Medulla oblongata (tissue), 1 donor: ENCODE results near the gene CST3.
"Not testable (repeated sequence)": the region's sequence is repeated elsewhere in the genome, so short reads cannot be mapped to it uniquely, and the experiment has no call there.

Experiments used
- DNase-seq: peaks from one replicate; pipeline ENCODE4 v3.0.0-alpha.2; 2015; ENCODE audit errors: extremely low spot score

The CST3 gene

DNA sequence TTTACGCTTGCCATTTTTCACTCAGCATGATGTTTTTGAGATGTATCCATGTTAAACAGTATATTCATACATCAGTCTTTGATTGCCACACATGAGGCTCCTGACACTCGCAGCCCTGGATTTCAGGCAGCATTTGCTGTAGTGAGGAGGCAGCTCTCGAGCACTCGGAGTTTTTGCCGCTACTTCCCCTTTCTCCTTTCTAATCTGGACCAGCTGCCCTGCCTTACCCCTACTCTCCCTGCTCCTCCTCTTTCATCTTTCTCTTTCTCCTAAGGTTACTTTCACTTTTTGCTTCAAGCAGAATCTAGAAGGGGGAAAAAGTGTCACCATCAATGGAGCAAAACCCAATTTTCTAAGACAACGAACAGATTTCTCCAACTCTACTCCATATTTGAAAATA, 5.9 kb upstream of the CST3 start:
- DNase-seq, result peak; percentile 48

DNA sequence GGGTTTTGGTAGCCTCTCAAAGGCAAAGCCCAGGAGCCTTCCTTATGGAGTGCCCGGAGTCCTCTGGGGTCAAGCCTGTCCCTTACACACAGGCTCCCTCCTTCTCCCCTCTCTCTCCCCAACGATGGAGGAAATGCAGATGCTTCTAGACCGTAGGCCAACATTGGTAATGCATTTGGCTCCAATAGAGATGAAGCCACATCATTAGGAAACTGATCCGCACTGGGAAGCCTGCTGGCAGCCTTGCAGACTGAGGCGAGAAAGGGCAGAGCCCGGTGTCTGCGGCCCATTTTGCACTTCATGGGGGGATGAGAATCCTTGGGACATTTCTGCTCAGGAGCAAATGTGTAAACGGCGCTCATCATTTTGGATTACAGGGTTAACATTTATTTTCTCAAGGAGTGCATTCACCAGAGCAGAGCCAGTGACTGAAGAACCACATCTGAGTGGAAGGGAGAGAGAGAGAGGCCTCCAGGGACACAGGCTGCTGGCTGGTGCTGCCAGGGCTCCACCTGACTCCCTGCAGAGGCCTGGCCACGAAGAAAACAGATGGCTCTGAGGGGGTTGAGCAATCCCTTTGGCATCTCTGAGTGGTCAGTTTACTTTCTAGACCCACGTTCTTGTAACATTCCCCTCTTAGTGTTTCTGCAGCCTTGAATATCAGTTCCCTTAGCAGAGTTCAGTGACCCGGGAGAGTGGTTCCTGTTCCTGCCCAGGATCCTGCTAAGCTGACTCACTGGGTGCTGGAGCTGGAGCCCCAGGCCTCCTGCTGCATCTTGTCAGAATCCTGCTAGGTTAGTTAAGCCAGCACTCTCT, 4.4 kb upstream of the CST3 start:
- peak; percentile 54 for DNase-seq

DNA sequence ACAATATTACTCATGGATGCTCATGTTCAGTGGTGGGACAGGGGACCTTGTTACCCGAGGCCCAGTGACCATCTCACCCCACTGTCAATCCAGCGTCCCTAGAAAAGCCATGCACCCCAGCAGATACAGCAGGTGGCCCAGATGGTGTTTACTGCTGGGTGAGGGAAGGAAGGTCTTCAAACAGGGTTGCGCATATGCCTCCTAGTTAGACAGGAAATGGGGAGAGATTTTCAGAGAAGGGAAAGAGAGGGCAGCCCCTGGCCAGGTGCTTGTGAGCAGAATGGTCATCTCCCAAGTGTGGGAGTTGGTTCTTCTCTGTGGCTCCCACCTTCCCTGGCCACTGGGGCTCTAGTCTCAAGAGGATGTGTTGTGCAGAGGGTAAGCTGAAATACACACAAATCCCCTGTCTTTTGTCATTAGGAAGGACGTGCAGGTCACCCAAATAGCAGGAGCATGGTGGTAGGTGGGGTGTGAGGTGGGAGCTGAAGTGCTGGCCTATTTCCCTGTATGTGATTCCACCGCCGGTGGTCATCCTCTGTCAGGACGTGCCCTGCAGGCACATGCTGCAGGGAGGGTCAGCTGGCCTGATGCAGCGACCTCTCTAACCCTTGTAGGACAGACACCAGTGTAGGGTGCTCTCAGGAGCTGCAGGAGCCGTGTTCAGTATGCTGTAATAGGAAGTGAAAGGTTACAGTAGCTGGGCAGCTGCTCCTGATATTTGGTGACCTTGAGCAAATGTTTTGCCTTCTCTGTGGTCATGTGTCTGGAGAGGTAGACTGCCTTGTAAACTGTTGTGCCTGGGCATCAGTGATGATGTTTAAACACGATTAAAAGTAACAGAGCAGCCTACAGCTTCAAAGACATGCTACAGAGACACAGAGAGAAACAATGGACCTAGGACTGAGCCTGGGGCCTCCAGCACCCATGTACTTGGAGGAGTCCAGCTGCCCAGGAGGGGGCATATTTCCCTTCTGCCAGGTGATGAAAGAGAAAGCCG, 3.2 kb upstream of the CST3 start:
- no peak for DNase-seq

DNA sequence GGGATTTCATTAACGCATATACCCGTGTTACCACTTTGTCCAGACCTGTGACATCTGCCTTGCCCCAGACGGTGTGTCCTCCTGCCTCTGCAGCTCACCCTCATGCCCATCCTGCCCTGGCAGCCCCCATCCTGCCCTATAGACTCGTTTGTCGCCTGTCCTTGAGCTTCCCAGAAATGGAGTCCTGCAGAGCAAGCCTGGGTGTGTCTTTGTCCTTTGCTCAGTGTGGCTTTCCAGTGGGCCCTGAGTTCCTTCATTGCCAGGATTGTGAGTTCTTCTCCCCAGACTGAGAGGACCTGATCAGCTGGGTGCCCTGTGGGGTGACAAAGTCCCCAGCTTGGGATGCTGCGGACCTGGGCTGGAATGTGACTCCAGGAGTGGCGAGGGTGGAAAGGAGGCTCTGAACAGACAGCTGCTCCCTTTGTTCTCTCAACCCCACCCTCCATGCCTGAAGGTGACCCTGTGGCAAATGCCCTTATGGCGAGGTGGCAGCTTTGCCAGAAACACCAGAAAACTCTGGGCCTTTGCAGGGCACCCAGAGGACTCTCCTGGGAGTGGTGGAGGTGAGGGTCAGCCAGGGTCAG, 2.4 kb upstream of the CST3 start:
- no peak for DNase-seq

DNA sequence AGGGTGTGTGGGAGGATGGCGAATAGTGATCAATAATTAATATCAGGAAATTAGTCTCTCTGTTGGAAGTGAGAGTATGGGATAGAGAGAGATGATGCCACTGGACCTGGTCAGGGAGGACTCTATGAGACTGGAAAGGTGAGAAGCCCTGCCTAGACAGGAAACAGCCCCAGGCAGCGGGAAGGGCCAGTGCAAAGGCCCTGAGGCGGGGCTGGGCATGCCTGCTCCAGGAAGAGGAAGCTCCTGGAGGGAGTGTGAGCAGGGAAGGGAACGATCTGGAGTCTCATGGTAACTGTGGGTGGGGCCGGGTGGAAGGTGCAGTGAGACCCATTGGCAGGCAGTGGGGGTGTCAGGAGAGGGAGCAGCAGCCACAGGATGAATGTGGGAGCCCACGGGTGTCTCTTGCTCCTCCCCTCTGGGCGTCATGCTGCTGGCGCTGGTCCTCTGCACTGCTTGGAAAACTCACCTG, 1.8 kb upstream of the CST3 start:
- no peak for DNase-seq

DNA sequence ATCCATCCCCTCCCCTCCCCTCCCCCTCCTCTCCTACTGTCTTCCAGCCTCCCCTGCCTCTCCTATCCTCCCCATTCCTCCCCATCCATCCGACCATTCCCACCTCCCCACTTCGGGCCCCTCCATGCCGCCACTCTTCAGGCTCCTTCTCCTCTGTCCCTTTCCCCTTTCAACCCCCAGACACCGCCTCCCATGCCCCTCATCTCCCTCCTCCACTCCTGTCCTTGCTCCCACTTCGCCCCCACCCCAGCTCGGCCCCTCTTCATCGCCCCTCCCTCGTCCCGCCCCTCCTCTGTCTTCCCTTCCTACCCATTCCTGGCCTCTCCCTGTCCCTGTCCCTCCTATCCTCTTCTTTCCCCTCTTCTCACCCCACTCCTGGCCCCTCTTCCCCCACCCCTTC, 554 bp upstream of the CST3 start:
- DNase-seq, result no peak

DNA sequence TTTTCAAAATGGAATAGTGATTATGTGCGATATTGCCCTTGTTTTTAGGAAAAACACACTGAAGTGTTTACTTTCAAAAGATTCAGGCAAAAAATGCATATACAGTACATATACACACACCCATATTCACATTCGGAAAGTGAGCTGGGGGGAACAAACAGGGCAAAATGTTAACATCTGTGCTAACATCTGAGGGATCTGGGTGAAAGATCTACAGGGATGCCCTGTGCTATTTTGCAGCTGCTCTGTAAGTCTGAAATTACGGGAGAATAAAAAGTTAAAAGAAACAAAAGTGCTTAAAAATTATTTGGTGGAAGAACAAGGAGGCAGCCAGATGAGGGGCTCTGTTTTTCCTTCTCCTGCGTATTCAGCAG, 860 bp downstream of the CST3 start:
- no peak for DNase-seq

DNA sequence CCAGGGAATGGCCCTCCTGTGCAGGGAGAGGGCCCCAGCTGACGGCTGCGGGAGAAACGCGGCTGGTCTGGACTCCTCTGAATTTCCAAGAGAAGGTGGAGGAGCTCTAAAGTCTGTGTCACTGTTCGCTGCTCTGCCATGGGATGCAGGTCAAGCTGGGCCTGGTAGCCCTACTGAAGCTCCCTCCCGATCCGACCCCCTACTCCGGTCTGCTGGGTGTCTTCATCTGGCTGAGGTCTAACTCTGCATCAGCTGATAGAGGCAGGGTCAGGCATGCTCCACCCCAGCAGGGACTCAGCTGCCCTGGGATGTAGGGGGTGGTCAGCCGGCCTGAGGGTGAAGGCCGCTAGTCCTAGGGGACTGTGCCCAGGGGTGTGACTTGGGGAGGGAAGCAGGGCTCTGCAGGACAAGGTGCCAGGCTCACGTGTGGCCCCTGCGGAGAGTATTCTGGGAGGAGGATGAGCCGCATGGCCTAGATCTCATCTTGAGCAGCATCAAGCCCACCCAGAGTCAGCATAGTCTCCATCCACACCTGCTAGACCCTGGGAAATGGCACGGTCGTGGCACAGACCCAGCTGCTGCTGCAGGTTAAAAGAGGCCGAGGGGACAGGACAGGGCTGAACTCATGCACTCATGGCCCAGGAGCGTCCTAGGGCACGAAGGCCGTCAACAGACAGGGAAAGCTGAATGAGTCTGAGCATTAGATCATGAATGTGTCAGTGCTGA, 1.4 kb downstream of the CST3 start:
- DNase-seq, result no peak

DNA sequence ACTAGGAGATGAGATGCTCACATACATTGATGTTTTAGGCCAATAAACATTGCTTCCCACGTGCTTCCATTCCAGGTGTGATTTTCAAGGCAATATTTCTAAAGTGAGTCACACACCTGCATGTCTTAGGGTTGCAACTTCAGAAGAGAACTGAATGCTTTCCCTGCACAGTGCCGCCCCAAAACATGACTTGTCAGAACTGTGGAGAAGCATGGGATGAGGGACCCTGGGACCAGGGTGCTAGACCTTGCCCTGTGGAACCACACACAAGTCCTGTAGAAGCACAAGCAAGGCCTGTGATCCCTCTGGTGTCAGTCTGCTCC, 2.0 kb downstream of the CST3 start:
- not testable (repeated sequence) for DNase-seq

DNA sequence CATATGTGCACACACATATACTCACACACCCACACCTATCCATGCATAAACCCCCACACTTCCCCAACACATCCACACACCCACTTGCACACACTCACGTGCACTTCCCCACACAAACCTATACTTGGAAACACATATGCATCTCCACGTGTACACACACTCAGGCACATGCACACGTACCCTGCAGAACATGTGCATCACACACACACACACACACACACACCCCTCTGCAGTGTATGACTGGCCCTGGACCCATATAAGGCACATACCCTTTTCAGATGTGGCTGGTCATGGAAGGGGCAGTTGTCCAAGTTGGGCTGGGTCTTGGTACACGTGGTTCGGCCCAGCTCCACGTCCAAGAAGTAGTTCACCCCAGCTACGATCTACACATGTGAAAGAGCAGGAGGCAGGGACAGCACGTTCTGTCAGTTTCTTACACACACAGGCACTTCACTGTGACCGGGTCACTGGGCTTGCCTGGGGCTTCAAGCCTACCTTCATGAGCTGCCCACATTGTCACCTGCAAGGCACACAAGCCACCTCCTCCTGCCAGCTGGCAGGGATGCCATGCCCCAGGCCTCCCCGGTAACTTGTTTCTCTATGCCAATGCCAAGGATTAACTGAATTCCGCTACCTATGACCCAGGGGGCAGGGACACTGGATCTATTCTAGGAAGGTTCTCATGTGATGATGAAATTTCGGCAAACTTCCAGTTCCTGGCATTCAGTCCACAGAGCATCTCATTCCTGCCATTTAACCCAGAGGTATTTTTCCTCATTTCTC, 2.6 kb downstream of the CST3 start:
- no peak for DNase-seq

DNA sequence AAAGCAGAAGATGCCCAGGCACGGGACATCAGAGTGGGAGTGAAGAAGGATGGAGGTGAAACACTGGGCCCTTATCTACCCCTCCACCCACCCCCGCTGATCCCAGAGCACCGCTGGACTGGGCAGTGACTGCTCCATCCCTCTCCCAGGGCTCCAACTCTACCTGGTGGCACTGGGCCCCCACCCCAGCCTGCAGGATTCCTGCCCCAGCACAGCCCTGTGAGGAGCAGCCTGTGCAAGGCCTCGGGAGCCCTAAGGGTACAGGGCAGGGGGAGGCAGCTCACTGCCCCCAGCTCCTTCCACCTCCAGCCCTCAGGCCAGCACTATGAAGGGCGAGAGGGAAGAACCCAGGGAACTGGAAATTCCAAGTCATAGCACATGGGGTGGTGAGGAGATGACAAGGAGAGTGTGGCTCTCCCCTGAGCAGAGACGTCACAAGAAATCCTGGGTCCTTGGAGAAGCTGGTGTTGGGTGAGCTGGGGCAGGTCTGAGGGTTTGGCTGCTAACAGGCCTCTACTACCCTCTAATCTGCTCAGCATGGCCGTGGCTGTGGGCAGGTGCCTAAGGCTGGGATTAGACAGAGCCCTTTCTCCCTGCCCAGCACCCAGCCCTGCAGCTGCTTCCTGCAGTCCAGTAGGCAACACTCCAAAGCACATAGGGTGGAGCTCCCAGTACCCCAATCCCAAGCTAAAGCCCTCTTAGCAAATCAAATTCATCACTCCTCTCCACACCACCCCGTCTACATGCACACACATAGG, 3.5 kb downstream of the CST3 start:
- no peak for DNase-seq

DNA sequence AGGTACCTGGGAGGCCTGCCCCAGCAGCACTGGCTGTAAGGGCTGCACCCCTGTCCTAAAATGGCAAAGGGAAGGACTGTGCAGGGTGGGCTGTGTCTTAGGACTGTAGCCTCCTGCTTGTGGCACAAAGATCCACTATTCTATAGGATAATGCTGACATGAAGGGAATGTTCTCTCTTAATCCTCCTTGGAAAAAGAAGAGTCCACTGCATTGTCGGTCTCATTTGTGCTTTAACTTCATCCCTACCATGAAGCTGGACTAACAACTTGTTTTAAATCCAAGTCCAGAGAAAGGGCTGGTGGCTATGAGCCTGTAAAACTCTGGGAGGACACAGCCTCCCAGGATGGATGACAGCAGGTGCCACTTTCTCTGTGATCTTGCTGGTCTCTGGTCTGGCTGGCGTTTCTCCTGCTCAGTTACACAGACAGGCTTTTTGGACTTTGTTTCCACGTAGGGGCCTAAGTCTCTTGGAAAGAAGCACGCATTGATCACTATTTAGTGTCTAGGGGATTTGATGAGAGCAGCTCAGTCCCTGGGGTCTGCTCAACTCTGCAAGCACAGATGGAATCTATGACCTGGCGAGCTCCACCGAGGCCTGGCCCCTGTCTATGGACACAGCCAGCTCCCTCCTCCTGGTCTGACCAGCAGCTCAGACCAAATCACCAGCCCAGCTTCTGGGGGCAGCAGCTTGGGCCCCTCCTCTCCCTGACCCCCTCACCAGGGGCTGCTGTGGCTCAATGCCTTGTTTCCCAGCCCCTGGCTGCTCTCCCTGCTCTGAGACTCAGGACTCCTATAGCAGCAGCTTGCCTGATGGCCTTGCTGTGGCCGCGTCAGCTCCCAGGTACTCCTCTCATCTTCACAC, 4.8 kb downstream of the CST3 start:
- DNase-seq, result no peak

DNA sequence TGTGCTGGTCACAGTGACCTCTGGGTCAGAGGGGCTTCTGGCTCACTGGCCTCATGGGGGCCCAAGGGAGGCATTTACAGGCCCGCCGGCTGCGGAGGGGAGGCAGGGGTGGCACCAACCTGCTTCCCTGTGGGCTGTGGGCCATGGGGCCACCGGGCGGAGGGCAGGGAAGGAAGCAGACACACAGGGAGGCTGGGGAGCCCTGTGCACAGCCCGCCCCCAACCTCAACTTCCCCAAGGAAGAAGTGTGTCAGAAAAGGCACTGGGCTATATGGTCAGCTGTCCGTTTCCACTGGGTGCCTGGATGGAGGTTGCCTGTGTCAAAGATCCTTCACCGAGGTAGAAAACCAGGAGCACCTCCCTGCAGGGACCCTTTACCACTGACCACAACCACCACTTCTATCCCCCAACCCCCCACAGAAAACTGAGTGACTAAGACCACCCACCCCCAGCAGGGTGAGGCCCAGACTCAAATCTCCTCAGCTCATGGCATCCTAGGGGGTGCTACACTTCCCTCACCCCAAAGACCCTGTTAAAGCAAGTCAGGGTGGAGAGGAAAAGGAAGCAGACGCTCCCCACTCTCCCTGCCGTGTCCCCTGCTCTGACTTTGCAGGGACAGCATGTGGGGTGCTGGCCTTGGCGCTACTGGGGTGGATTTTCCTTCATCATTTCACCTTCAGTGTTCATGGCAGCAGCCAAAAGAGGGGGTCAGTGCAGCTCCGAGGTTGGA, 5.6 kb downstream of the CST3 start:
- DNase-seq, result peak; percentile 60

DNA sequence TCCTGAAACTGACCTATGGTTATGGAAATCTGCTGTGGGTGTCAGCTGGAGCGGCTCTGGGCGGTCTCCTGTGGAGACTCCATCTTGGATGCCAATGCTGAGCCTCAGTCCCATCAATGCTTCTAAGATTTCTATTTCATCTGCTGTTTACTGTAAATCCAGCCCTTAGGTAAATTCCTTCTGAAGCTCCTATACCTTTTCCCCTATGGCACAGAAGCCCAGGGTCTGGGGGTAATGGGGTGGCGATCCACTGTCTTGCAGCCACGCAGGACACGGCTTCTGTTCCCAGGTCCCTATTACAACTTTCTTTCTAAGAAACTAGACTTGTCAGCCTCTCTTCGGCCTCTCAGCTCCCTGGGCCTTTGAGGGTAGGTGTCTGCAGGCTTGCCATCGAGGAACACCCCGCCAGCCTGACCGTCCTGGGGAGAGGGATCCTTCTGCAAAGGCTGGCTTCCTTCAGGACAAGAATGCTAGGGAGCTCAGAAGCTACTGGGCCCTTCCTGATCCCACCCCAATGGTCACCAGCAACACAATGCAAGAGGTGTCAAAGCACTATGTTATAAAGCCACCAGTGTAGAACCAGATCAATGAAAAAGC, 6.4 kb downstream of the CST3 start:
- no peak for DNase-seq

DNA sequence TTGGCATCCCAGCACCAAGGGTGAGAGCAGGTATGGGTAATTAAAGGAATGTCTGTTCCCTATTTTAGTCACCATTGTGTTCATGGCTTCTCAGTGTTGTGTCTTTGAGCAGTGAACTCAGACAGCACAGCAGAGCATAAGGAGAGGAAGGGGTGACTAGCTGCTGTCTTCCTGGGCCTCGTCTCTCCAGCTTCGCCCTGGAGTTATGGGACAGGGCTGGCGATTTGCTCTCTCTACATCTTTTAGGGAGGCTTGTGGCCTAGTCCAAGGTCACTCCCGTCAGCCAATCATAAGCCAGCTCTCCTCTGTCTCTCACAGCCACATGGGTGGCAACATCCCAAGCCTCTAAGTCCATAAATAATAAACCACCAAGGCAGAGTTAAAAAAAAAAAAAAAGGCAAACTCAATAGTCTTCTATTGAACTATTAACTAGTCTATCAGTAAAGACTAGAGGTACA, 7.3 kb downstream of the CST3 start:
- no peak for DNase-seq

DNA sequence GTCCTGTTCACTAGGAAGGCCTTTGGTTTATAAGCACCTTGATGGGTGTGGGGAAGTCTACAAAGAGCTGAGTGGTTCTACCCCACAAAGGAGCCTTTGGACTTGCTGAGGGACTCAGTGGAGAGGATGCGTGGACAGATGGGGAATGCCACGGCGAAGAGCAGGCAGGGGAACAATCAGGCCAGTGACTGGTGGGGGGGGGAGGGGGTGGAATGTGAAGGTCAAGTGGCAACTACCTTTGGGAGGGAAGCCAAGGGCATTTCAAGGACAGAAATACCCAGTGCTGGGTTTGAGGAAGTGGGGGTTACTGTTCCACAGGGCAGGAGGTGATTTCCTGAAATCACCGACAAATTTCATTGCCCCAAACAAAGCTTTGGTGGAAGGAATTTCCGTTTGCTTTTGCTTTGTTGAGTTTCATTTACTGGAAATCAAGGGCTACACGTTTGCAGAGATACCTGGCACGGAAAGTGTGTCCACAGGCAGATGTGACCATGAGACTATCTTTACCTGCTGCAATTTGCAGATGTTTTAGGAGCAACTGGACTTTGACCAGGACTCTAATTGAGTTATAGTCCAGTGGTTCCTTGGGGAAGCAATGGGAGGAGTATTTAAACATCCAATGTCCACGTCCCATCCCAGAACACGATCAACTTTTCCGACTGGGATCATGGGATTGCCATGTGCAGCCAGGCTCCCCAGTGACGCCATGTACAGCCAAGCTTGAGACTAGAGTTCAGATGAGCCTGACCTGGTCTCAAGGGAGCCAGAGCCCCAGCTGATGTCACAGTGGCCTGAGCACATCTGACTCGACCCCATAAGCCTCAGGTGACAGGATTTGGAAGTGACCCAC, 8.0 kb downstream of the CST3 start:
- no peak for DNase-seq

DNA sequence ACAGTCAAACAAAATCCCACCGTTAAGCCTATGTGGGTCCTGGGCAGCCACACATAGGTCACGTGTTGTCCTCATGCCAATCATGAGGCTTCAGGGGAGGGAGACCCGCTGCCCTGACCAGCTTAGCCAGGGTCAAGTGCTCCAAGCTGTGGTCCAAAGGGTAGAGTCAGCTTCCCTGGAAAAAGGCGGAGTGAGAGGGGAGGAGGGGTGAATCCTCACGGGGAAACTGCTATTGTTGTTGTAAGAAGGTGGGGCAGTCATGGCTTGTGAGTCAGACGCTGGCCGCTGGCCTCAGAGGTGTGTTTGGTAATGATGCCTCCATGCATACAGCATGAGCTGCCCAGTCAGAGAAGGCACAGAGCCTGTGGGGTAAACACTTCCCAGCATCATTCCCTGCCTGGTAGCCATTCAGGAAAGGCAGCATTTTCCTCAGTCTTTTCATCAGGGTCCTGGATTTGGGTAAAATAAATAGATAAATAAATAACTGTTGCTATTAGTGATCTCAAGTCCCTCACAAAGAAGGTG, 8.7 kb downstream of the CST3 start:
- no peak for DNase-seq
